ENCODE results near the gene LRRC59. TPM values are rescaled to one million over a fixed set of nuclear protein-coding genes. Genes with fewer than 3 reads are reported as not detected.
"Not testable (repeated sequence)": the region's sequence is repeated elsewhere in the genome, so short reads cannot be mapped to it uniquely, and the experiment has no call there.

The LRRC59 gene
- total and polyA plus RNA-seq, 2 of the 8 experiments (the other 6 are each of a cell fraction or from before 2014, with no cell fraction given): 48.3 to 117 TPM

- H2BK120ac ChIP-seq (replicated peaks; ENCODE audit: low read depth, low read length); H2AFZ ChIP-seq (ENCODE audit: low read length); H3K27me3 ChIP-seq (replicated peaks in 1 of 4; ENCODE audit: control insufficient read depth in 3 of 4, extremely low read depth in 1 of 4, insufficient read depth in 3 of 4, low read length in 3 of 4); H3K4me2 ChIP-seq (ENCODE audit: insufficient read depth in 1 of 2, low read depth in 2 of 2, low read length in 2 of 2); H2BK15ac ChIP-seq (ENCODE audit: low read length); H3K4me3 ChIP-seq (ENCODE audit: extremely low read depth in 1 of 4, insufficient read depth in 2 of 4, low read depth in 3 of 4, low read length in 4 of 4); DNase-seq (ENCODE audit: low read depth in 1 of 2, low spot score in 2 of 2); H3K9ac ChIP-seq (replicated peaks in 1 of 4; ENCODE audit: extremely low read depth in 1 of 4, low read depth in 3 of 4, low read length in 3 of 4); H3K18ac ChIP-seq (ENCODE audit: extremely low read depth, low read length); H3K56ac ChIP-seq (replicated peaks; ENCODE audit: insufficient read length, low read depth, low read length); H2BK20ac ChIP-seq (ENCODE audit: low read length); H3K79me2 ChIP-seq (ENCODE audit: control insufficient read depth in 1 of 2, insufficient read depth in 2 of 2, low read length in 2 of 2); POLR2A ChIA-PET (ENCODE audit: partially characterized antibody); H3K79me1 ChIP-seq (ENCODE audit: low read depth, low read length); H4K91ac ChIP-seq (replicated peaks; ENCODE audit: insufficient read length, low read length); H4K20me1 ChIP-seq (replicated peaks in 1 of 2; ENCODE audit: control insufficient read depth in 1 of 2, insufficient read depth in 2 of 2, low read length in 2 of 2); H2BK5ac ChIP-seq (ENCODE audit: low read depth, low read length); H3K9me3 ChIP-seq (ENCODE audit: insufficient read depth in 2 of 2, low read depth in 1 of 2, low read length in 1 of 2); H4K5ac ChIP-seq (ENCODE audit: insufficient read length, low read depth, low read length); H3K27ac ChIP-seq (ENCODE audit: low read depth, low read length); H2AK5ac ChIP-seq (ENCODE audit: low read depth, low read length); H3K23ac ChIP-seq (ENCODE audit: insufficient read length); H3K36me3 ChIP-seq (ENCODE audit: control insufficient read depth in 2 of 4, insufficient read depth in 4 of 4, low read length in 3 of 4); FAIRE-seq; H2BK12ac ChIP-seq (ENCODE audit: low read depth, low read length); H3K4ac ChIP-seq (replicated peaks; ENCODE audit: insufficient read length, low read depth, low read length); H4K8ac ChIP-seq (ENCODE audit: extremely low read depth, insufficient read depth, low read length); H3K14ac ChIP-seq (ENCODE audit: insufficient read length): not testable (repeated sequence)
- H3K4me1 ChIP-seq (replicated peaks in 1 of 4; ENCODE audit: control insufficient read depth in 3 of 4, insufficient read depth in 4 of 4, low read length in 3 of 4): peaks cover 6 to 13% (median 10%) of the 10 kb centered on the region in 4 experiments
- WGBS, 2 experiments (ENCODE audit: extremely low coverage in 1 of 2, insufficient coverage in 1 of 2, insufficient read length in 1 of 2, insufficient replicate concordance in 2 of 2, low coverage in 1 of 2, low lambda C conversion rate in 2 of 2, missing lambda C conversion rate in 1 of 2): 93% methylated on average over 6 of the region's 6 CpGs; no CpG with 5 or more reads in 1 of the 2 experiments
- peaks cover 11% of the 10 kb centered on the region; the same call in 1 of the 2 replicates for H3K23me2 ChIP-seq (ENCODE audit: low read depth, low read length)
- CTCF ChIA-PET (ENCODE audit: partially characterized antibody): interaction anchor here (0.6 to 8.3 kb wide), 5 partner anchors 8 to 74 kb away, joined by 3 to 87 read pairs (median 3); partner anchors contain the start of gene LRRC59
Measured at GRCh38 chr17:50428126-50428525, 30.8 kb upstream of the LRRC59 start.
